GDM1 (cell line): ENCODE measurements around the gene VWF.
"Not testable (repeated sequence)": the region's sequence is repeated elsewhere in the genome, so short reads cannot be mapped to it uniquely, and the experiment has no call there.

Experiments
- DNase-seq: peaks from one replicate; lab custom pipeline; 2025; lab: John Stamatoyannopoulos, UW

VWF gene

DNA sequence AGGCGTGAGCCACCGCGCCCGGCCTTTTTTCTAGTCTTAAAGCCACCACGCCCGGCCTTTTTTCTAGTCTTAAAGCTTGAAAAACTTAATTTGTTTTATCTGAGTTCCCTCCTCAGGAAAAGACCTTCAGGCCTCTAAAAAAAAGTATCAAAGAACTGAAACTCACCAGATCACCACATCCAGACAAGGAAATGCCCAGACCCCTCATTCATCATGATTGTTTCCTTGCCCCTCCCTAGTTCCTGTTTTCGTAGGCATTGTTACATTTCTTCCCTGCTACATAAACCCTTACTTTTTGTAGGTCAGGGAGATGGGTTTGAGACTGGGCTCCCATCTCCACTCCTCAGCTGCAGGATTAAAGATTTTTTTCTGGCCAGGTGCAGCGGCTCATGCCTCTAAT is 21.1 kb upstream of the VWF start:
- DNase-seq, result peak; percentile 73

DNA sequence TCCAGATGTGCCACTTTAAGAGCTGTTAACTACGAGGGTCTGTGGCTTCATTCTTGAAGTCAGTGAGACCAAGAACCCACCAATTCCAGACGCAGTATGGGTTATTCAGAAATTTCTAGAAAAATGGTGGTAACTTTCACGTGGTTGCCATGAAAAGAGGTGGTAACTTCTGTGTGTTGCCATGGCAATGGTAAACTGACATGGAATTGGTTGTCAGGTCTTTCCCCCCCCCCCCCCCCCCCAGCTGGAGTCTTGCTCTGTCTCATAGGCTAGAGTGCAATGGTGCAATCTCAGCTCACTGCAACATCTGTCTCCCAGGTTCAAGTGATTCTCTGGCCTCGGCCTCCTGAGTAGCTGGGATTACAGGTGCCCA is 18.8 kb upstream of the VWF start:
- no peak for DNase-seq

DNA sequence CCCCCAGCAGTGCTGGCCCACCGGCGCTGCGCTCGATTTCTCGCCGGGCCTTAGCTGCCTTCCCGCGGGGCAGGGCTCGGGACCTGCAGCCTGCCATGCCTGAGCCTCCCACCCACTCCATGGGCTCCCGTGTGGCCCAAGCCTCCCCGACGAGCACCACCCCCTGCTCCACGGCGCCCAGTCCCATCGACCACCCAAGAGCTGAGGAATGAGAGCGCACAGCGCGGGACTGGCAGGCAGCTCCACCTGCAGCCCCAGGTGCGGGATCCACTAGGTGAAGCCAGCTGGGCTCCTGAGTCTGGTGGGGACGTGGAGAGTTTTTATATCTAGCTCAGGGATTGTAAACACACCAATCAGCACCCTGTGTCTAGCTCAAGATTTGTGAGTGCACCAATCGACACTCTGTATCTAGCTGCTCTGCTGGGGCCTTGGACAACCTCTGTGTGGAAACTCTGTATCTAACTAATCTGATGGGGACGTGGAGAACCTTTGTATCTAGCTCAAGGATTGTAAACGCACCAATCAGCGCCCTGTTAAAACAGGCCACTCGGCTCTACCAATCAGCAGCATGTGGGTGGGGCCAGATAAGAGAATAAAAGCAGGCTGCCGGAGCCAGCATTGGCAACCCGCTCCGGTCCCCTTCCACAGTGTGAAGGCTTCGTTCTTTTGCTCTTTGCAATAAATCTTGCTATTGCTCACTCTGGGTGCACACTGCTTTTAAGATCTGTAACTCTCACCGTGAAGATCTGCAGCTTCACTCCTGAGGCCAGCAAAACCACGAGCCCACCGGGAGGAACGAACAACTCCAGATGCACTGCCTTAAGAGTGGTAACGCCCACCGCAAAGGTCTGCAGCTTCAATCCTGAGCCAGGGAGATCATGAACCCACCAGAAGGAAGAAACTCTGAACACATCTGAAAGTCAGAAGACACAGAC is 18.2 kb upstream of the VWF start:
- peak; percentile 52 for DNase-seq

DNA sequence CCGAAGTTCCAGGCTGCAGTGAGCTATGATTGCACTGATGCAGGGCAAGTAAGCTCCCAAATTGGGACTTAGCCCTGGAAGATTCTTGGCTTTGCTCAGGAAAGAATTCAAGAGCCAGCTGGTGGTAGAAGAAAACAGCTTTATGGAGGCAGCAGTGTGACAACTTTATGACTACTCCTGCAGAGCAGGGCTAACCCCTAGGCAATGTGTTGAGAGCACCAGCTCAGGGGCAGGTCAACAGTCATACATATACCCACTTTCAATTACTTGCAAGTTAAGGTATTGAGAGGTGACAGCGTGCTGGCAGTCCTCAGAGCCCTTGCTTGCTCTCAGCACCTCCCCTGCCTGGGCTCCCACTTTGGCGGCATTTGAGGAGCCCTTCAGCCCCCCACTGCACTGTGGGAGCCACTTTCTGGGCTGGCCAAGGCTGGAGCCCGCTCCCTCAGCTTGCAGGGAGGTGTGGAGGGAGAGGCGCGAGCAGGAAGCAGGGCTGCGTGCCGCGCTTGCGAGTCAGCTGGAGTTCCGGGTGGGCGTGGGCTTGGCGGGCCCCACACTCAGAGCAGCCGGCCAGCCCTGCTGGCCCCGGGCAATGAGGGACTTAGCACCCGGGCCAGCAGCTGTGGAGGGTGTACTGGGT is 17.4 kb upstream of the VWF start:
- DNase-seq, result not testable (repeated sequence)

DNA sequence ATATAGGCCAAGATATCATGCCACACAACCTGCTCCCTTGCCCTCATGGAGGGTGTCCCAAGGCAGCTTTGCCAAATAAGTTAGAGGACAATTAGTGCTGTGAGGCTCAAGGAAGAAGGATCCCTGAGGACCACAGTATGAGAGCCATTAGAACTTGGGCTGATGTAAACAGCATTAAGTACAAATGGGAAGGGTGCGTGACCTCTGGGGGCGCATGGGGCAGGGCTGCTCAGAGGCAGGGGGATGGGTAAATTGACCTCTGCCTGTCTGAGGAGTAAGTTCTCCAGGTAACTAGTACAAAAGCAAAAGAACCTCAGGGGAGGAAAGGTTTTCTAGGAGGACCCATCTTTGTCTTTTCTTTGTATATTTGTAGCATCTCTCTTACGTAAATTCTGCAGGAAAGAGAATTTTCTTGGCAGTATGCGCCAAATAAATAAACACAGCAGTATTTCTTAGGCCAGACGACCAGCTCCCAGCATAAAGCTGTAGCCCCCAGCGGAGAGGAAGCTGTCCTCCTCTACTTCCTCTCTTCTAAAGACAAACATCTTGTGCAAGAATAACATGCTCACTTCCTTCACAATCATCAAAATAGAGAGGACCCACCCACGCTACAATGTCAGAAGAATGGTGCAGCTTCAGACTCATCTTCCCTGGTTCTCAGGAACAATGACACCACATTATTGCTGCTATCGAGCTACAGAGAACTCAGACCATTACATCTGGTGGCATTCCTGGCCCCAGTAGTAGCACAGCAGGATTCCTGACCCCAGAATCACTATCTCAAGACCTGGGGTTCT is 16.4 kb upstream of the VWF start:
- peak; percentile 68 for DNase-seq

DNA sequence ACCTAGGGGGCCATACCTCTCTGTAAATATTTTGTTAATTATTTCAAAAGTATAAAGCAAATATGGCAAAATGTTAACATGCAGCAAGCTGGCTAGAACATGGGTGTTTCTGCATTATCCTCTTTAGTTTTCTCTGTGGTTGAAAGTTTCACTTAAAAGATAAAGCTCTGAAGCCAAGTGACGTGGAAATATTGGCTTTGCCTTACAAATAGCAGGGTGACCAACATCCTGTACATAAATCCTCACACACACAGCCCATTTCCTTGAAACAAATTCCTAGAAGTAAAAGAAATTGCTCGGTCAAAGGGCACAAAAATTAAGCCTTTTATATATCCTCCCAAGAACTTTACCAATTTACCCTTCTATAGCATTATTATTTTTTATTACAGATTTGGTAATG is 10.6 kb upstream of the VWF start:
- no peak for DNase-seq

- no peak for DNase-seq
Measured at GRCh38 chr12:6133642-6134041, 9.2 kb upstream of the VWF start.

DNA sequence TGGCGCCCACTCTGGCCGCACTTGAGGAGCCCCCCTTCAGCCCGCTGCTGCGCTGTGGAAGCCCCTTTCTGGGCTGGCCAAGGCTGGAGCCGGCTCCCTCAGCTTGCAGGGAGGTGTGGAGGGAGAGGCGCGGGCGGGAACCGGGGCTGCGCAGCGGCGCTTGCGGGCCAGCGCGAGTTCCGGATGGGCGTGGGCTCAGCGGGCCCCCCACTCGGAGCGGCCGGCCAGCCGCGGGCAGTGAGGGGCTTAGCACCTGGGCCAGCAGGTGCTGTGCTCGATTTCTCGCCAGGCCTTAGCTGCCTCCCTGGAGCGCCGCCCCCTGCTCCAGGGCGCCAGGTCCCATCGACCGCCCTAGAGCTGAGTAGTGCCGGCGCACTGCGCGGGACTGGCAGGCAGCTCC is 8.0 kb upstream of the VWF start:
- no peak for DNase-seq

GRCh38 chr12:6125310-6125608 is 789 bp upstream of the VWF start:
- no peak for DNase-seq

DNA sequence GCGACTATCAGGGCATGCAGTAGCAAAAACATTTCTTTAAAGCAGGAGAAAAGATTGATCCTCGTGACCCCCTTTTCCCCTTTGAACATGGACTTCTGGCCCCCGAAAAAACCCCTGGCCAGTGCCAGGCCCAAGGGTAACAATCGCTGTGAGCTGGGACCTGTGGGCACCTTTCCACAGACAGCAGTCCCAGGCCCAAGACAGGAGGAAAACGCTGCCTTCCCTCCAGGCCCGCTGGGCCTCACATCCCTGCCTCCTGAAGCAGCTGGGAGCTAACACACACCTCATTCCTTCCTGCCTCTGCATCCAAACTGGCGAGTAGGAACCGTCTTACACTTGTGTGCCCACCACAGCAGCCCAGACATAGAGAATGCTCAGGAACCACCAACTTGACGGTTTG is 1.2 kb downstream of the VWF start:
- DNase-seq, result no peak

- DNase-seq, result no peak
Measured at GRCh38 chr12:6122201-6122600, 2.3 kb downstream of the VWF start.

GRCh38 chr12:6120796-6121473 is 3.5 kb downstream of the VWF start:
- no peak for DNase-seq

DNA sequence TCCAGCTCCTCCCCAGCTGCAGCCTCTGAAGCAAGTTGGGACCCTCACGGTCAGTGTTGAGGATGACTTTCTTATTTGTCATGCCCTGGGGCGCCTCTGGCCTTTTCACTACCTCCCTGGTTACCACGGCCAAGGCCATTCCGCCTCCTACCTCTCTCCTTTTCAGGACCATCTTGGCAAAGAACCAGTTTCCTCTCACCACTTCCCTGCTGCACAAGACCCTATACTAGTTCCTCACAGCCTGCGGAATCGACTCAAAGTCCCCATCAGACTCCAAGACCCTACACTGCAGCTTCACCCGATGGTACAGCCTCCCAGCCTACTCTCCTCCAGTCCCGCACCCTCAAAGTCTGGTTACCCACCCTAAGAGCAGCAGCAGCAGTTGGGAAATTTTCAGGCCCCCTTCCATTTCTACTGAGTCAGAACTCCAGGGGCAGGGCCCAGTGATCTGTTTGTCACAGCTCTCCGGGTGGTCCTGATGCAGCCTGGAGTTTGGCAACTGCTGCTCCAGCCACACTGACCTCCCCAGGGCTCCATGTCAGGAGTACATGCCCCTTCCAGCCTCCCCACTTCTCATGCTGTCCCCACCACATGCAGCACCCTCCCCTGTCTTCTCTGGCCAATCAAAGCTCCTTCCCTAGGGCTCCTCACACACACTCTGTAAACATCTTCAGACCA is 5.4 kb downstream of the VWF start:
- no peak for DNase-seq

GRCh38 chr12:6116471-6117021 is 7.9 kb downstream of the VWF start:
- DNase-seq, result no peak

DNA sequence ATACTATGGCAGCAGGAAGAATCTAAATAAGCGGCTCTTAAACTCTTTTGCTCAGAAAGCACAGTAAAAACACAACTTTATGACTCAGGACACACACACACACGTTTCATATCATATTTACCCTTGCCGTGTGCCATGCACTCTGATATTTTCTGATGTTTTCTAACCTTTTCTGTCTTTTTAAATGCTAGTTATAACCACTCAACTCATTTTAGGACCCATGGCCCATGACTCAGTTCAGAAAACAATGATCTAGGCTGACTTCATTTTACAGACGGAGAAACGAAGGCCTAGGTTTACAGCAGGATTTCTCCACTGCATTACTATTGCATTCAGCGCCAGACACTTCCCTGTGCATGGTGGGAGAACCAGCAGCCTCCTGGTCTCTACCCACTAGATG is 9.1 kb downstream of the VWF start:
- DNase-seq, result no peak

GRCh38 chr12:6114476-6114870 is 10.0 kb downstream of the VWF start:
- no peak for DNase-seq

DNA sequence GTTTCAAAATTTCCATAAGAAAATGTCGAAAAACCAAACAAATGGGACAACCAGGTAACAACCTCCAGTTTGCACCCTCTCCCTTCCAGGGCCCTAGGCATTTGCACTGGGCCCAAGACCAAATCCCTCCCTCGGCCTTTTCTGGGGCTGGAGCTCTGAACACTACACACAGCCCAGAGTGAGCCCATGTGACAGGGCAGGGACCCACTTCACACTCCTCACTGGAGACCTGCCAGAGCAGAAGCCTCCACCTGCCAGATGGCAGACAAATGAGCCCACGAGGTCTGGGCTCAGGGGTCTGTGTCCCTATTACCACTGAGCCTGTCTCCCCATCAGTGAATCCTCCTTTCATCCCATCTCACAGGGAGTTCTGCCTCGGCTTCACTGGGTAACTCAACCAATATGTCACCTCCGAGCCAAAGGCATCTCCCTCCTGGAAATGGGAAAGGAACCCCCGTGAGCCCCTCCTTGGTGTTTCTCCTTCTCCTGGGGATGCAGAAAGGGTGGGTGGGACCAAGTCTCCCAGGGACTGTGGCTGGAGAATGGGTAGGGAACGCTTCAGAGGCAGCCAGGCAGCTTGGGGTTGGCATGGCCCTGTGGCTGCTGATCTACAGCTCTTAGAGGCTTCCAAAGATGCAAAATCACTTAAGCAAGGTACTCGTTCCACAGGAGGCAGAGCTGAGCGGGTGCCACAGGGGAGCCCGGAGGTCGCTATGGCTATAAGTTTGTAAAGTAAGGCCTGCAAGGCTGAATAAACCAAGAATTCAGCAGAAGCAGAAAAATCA is 10.6 kb downstream of the VWF start:
- no peak for DNase-seq

- no peak for DNase-seq
Measured at GRCh38 chr12:6112004-6112403, 12.5 kb downstream of the VWF start.

GRCh38 chr12:6110006-6110405 is 14.5 kb downstream of the VWF start:
- DNase-seq, result no peak

DNA sequence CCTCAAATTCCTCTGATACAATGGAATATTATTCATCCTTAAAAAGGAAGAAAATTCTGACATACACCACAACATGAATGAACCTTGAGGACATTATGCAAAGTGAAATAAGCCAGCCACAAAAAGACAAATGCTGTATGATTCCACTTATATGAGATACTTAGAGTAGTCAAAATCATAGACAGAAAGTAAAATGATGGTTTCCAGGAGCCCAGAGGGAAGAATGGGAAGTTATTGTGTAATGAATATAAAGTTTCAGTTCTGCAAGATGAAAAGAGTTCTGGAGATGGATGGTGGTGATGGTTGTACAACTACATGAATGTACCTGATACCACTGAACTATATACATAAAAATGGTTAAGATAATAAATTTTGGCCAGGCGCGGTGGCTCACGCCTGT is 18.3 kb downstream of the VWF start:
- no peak for DNase-seq

DNA sequence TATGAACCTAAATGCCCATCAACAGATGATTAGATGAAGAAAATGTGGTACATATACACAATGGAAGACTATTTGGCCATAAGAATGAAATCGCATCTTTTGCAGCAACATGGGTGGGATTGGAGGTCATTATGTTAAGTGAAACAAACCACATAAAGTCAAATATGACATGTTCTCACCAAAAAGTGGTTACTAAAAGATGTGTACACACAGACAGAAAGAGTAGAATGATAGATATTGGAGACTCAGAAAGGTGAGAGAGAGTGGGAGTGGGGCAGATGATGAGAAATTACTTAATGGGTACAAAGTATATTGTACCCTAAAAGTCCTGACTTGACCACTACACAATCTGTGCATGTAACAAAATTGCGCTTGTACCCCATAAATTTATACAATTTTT is 19.6 kb downstream of the VWF start:
- no peak for DNase-seq
